ENCODE measurements around the gene FLOT1.
"Not testable (repeated sequence)": the region's sequence is repeated elsewhere in the genome, so short reads cannot be mapped to it uniquely, and the experiment has no call there.

FLOT1 gene

GRCh38 chr6:30743099-30744053 is 889 bp upstream of the FLOT1 start:
- DNase-seq, result no peak

GRCh38 chr6:30741789-30742315 is 635 bp downstream of the FLOT1 start:
- no peak for DNase-seq

- DNase-seq, result no peak
Observed at GRCh38 chr6:30741063-30741779, 1.3 kb downstream of the FLOT1 start.

GRCh38 chr6:30740540-30740870 is 2.0 kb downstream of the FLOT1 start:
- DNase-seq, result no peak

- DNase-seq, result no peak
Observed at GRCh38 chr6:30738532-30738931, 4.0 kb downstream of the FLOT1 start.

GRCh38 chr6:30735668-30736314 is 6.7 kb downstream of the FLOT1 start:
- DNase-seq, result no peak

- DNase-seq, result no peak
Observed at GRCh38 chr6:30732237-30732943, 10.1 kb downstream of the FLOT1 start.

- peak; percentile 86 for DNase-seq
Observed at GRCh38 chr6:30730601-30731435, 11.7 kb downstream of the FLOT1 start.

- DNase-seq, result no peak
Observed at GRCh38 chr6:30727920-30728553, 14.4 kb downstream of the FLOT1 start.

GRCh38 chr6:30726506-30727413 is 15.7 kb downstream of the FLOT1 start:
- no peak for DNase-seq

GRCh38 chr6:30725713-30726505 is 16.6 kb downstream of the FLOT1 start:
- DNase-seq, result no peak

- DNase-seq, result no peak
Observed at GRCh38 chr6:30724906-30725667, 17.4 kb downstream of the FLOT1 start.

GRCh38 chr6:30723843-30724741 is 18.4 kb downstream of the FLOT1 start:
- not testable (repeated sequence) for DNase-seq

GRCh38 chr6:30723159-30723842 is 19.2 kb downstream of the FLOT1 start:
- DNase-seq, result not testable (repeated sequence)

GRCh38 chr6:30722280-30723112 is 20.0 kb downstream of the FLOT1 start:
- peak; percentile 43 for DNase-seq

- not testable (repeated sequence) for DNase-seq
Observed at GRCh38 chr6:30722025-30722279, 20.5 kb downstream of the FLOT1 start.
